Measurements from ENCODE around the gene TRPM3.

GRCh38 chr9:70949239-70949638, 172.2 kb downstream of the TRPM3 start:
- TF ChIP-seq POLR2AphosphoS5 (IDR thresholded peaks at IDR 0.05; ENCODE audit: insufficient read depth in 1 of 2, low read depth in 1 of 2) (no peak), POLR2A (IDR thresholded peaks at IDR 0.05) (no peak), CTCF (IDR thresholded peaks at IDR 0.05) (no peak)

Measured in vagina (tissue), 2 donors.